CD14-positive monocyte (primary cell): ENCODE measurements around the gene RFX1. TPM values are rescaled to one million over a fixed set of nuclear protein-coding genes. Genes with fewer than 3 reads are reported as not detected.

Experiments
- DNase-seq, 3 donors: peaks; one replicate each; pipeline ENCODE4 v3.0.0-alpha.2; 2011 to 2022
- H2AFZ ChIP-seq: 2 replicates; pipeline ENCODE4 v1.6.0; 2012; ENCODE audit warnings: mild to moderate bottlenecking, low read depth, low read length, inconsistent platforms; ENCODE audit not compliant: insufficient read depth, poor library complexity, severe bottlenecking
- H3K27ac ChIP-seq, 2 donors: 1 replicate in 1 of 2; 2 replicates in 1 of 2; pipeline ENCODE4 v1.5.1; 2012 to 2013; ENCODE audit warnings: low read length in 2 of 2, control low read depth in 1 of 2, inconsistent platforms in 1 of 2, low read depth in 1 of 2, mild to moderate bottlenecking in 1 of 2
- H3K27me3 ChIP-seq, 2 donors: one replicate each; pipeline versions ENCODE4 v1.6.0 to v1.6.1; 2011 to 2013; ENCODE audit warnings: low read length in 2 of 2; ENCODE audit not compliant: control insufficient read depth in 2 of 2, insufficient read depth in 2 of 2
- H3K36me3 ChIP-seq, 2 donors: replicated peaks in 1 of 2; 1 replicate in 1 of 2; 2 replicates in 1 of 2; pipeline versions ENCODE4 v1.5.1 to v1.6.1; 2012 to 2013; ENCODE audit warnings: low read length in 2 of 2, control low read depth in 1 of 2, inconsistent platforms in 1 of 2, mild to moderate bottlenecking in 1 of 2; ENCODE audit not compliant: insufficient read depth in 2 of 2, control insufficient read depth in 1 of 2
- H3K4me1 ChIP-seq, 2 donors: 1 replicate in 1 of 2; 2 replicates in 1 of 2; pipeline versions ENCODE4 v1.5.1 to v1.6.1; 2012 to 2013; ENCODE audit warnings: low read length in 2 of 2, control low read depth in 1 of 2, inconsistent platforms in 1 of 2, mild to moderate bottlenecking in 1 of 2, moderate library complexity in 1 of 2; ENCODE audit not compliant: insufficient read depth in 2 of 2, control insufficient read depth in 1 of 2
- H3K4me2 ChIP-seq: replicated peaks from 2 replicates; pipeline ENCODE3; 2012; ENCODE audit warnings: low read length, moderate library complexity, mild to moderate bottlenecking; ENCODE audit not compliant: poor library complexity, severe bottlenecking; ENCODE audit errors: extremely low read depth
- H3K4me3 ChIP-seq, 3 experiments: fragments of 200-600 bp in 1 of 3; sonication (generic) in 1 of 3; replicated peaks in 1 of 3; 1 replicate in 2 of 3; 2 replicates in 1 of 3; pipeline ENCODE4 v1.5.1; 2011 to 2013; ENCODE audit warnings: low read length in 3 of 3, mild to moderate bottlenecking in 3 of 3, control low read depth in 2 of 3, low read depth in 2 of 3, inconsistent platforms in 1 of 3, moderate library complexity in 1 of 3
- H3K79me2 ChIP-seq: 2 replicates; pipeline ENCODE4 v1.6.0; 2012; ENCODE audit warnings: mild to moderate bottlenecking, control low read depth, inconsistent platforms, low read length, moderate library complexity; ENCODE audit not compliant: insufficient read depth
- H3K9ac ChIP-seq: 2 replicates; pipeline ENCODE4 v1.6.0; 2017; ENCODE audit warnings: low read length, mild to moderate bottlenecking; ENCODE audit not compliant: insufficient read depth, poor library complexity, severe bottlenecking
- H3K9me3 ChIP-seq, 2 donors: replicated peaks in 1 of 2; 1 replicate in 1 of 2; 2 replicates in 1 of 2; pipeline versions ENCODE4 v1.5.1 to v1.6.1; 2012 to 2013; ENCODE audit warnings: low read length in 2 of 2, control low read depth in 1 of 2; ENCODE audit not compliant: control insufficient read depth in 1 of 2, insufficient read depth in 1 of 2
- H4K20me1 ChIP-seq: 2 replicates; pipeline ENCODE4 v1.6.0; 2012; ENCODE audit warnings: mild to moderate bottlenecking, low read length, control low read depth, moderate library complexity; ENCODE audit not compliant: insufficient read depth
- H3K27ac Mint-ChIP-seq, 7 donors: one replicate each; pipeline ENCODE4 v1.8.0; 2020; ENCODE audit warnings: mild to moderate bottlenecking in 7 of 7, mixed read lengths in 7 of 7, moderate library complexity in 6 of 7, inconsistent platforms in 2 of 7
- H3K27me3 Mint-ChIP-seq, 3 donors: one replicate each; pipeline ENCODE4 v1.8.0; 2021 to 2022; ENCODE audit warnings: low read depth in 3 of 3, mild to moderate bottlenecking in 3 of 3, mixed read lengths in 3 of 3, moderate library complexity in 3 of 3, inconsistent platforms in 1 of 3
- H3K36me3 Mint-ChIP-seq, 2 donors: one replicate each; pipeline ENCODE4 v1.8.0; 2020; ENCODE audit warnings: mixed read lengths in 2 of 2, inconsistent platforms in 1 of 2, mild to moderate bottlenecking in 1 of 2
- H3K4me1 Mint-ChIP-seq: one replicate; pipeline ENCODE4 v1.8.0; 2020; ENCODE audit warnings: mild to moderate bottlenecking, mixed read lengths
- H3K4me3 Mint-ChIP-seq, 2 donors: one replicate each; pipeline ENCODE4 v1.8.0; 2020; ENCODE audit warnings: mild to moderate bottlenecking in 2 of 2, mixed read lengths in 2 of 2, moderate library complexity in 1 of 2
- H3K9me3 Mint-ChIP-seq, 7 donors: one replicate each; pipeline ENCODE4 v1.8.0; 2020 to 2022; ENCODE audit warnings: mixed read lengths in 7 of 7, mild to moderate bottlenecking in 6 of 7, moderate library complexity in 6 of 7, inconsistent platforms in 2 of 7
- WGBS: methylation state at CpG from one replicate; pipeline ENCODE4 v1.1.5; 2013; ENCODE audit warnings: missing lambda C conversion rate; ENCODE audit not compliant: insufficient coverage; 5-methylcytosine and 5-hydroxymethylcytosine counted together
- intact Hi-C, 2 donors: fragments of 100-400 bp; cut with micrococcal nuclease; formaldehyde crosslinking; loops; one replicate each; pipeline versions ENCODE4 v1.15.0 to v1.15.1; 2023
- polyA plus RNA-seq, 3 donors: library from polyadenylated mRNA; depleted of rRNA in 1 of 3; unstranded in 2 of 3; stranded (reverse) in 1 of 3; fragments of 300-500 nt in 2 of 3; fragments of >200 nt in 1 of 3; fragmentation: Illumina TruSeq in 2 of 3; gene quantifications; 1 replicate in 2 of 3; 2 replicates in 1 of 3; pipeline ENCODE4 v1.2.3, GENCODE V29; 2012 to 2021
- TF ChIP-seq, protein P1 (sequence below): fragments of 200-600 bp; IDR thresholded peaks from one replicate; pipeline ENCODE4 v1.8.0; 2022; ENCODE audit warnings: antibody characterized with exemption, mild to moderate bottlenecking

The RFX1 gene
- polyA plus RNA-seq, 3 donors = 0.89 to 12.8 (median 0.95) TPM

GRCh38 chr19:14019100-14019499 lies 13.0 kb upstream of the RFX1 start:
- H4K20me1 ChIP-seq = no peaks in the 10 kb centered on the region
- H3K9me3 ChIP-seq = no peaks in the 10 kb centered on the region
- intact Hi-C loops = no loop called here
- Mint-ChIP-seq H3K4me1 (peaks cover 48% of the 10 kb centered on the region), H3K36me3 (no peaks in the 10 kb centered on the region), H3K9me3 (peaks cover 0 to 4% (median 0%) of the 10 kb centered on the region in 7 donors), H3K27ac (peak overlapping the region in 6 of 7 donors; percentile 40 to 82 (median 69)), H3K4me3 (peak overlapping the region in 1 of 2 donors; percentile 51), H3K27me3 (peaks cover 0 to 2% (median 2%) of the 10 kb centered on the region in 3 donors)
- no peak overlapping the region for H2AFZ ChIP-seq
- peak in 2 of 3 donors; percentile 43 for DNase-seq
- TF ChIP-seq, protein P1, sequence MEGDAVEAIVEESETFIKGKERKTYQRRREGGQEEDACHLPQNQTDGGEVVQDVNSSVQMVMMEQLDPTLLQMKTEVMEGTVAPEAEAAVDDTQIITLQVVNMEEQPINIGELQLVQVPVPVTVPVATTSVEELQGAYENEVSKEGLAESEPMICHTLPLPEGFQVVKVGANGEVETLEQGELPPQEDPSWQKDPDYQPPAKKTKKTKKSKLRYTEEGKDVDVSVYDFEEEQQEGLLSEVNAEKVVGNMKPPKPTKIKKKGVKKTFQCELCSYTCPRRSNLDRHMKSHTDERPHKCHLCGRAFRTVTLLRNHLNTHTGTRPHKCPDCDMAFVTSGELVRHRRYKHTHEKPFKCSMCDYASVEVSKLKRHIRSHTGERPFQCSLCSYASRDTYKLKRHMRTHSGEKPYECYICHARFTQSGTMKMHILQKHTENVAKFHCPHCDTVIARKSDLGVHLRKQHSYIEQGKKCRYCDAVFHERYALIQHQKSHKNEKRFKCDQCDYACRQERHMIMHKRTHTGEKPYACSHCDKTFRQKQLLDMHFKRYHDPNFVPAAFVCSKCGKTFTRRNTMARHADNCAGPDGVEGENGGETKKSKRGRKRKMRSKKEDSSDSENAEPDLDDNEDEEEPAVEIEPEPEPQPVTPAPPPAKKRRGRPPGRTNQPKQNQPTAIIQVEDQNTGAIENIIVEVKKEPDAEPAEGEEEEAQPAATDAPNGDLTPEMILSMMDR = no peak
- peak overlapping the region in 1 of 3 experiments; percentile 30 for H3K4me3 ChIP-seq
- peak overlapping the region; percentile 44 for H3K4me2 ChIP-seq
- no peaks in the 10 kb centered on the region for H3K27me3 ChIP-seq
- H3K9ac ChIP-seq = no peak overlapping the region
- no peaks in the 10 kb centered on the region for H3K36me3 ChIP-seq
- H3K27ac ChIP-seq = peak overlapping the region; percentile 14 to 37
- peaks cover 51 to 56% of the 10 kb centered on the region in 2 donors for H3K4me1 ChIP-seq
- WGBS = no CpG with 5 or more reads among the region's 6 CpGs
- H3K79me2 ChIP-seq = no peaks in the 10 kb centered on the region

DNA sequence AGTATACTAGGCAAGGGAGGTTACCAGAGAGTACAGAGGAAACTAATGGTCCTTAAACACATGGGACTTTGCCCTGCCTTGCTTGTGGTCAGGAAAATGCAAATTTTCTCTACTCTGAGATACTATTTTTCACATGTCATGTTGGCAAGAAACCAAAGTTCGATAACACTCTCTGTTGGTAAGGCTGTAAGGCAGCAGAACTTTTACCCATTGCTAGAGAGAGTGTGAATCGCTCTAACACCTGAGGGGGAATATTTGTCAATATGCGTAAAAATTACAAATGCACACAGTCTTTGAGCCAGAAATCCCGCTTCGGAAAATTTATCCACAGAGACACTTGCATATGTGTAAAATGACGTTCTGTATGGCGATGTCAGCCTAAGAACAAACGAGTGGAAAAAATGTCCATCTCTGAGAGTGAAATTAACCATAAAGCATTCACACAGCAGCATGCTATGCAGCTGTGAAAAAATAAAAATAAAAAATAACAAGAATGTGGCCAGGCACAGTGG lies 9.5 kb upstream of the RFX1 start:
- H3K4me3 ChIP-seq = no peak overlapping the region
- H3K9ac ChIP-seq = no peak overlapping the region
- no peaks in the 10 kb centered on the region for H3K36me3 Mint-ChIP-seq
- H3K4me1 ChIP-seq = peaks cover 36 to 39% of the 10 kb centered on the region in 2 donors
- DNase-seq = no peak
- H3K9me3 ChIP-seq = no peaks in the 10 kb centered on the region
- peak overlapping the region in 1 of 7 donors; percentile 78 for H3K27ac Mint-ChIP-seq
- 100% methylated on average over 3 of the region's 8 CpGs for WGBS
- H3K4me2 ChIP-seq = no peak overlapping the region
- H3K36me3 ChIP-seq = no peaks in the 10 kb centered on the region
- no peak overlapping the region for H3K27ac ChIP-seq
- H3K9me3 Mint-ChIP-seq = peaks cover 0 to 2% (median 0%) of the 10 kb centered on the region in 7 donors
- H3K27me3 ChIP-seq = no peaks in the 10 kb centered on the region
- H3K4me3 Mint-ChIP-seq = no peak overlapping the region
- TF ChIP-seq, protein P1 = no peak
- intact Hi-C loops = no loop called here
- no peak overlapping the region for H2AFZ ChIP-seq
- H3K79me2 ChIP-seq = no peaks in the 10 kb centered on the region
- H3K27me3 Mint-ChIP-seq = peaks cover 2 to 3% (median 2%) of the 10 kb centered on the region in 3 donors
- H4K20me1 ChIP-seq = no peaks in the 10 kb centered on the region
- H3K4me1 Mint-ChIP-seq = peaks cover 27% of the 10 kb centered on the region
